GM18861 (cell line): ENCODE data around the gene C1QTNF3.
"Not testable (repeated sequence)": the region's sequence is repeated elsewhere in the genome, so short reads cannot be mapped to it uniquely, and the experiment has no call there.

Experiments
- ATAC-seq: cut with Tn5 transposase; IDR thresholded peaks from one replicate; pipeline ENCODE4 v1.9.1; 2021; ENCODE audit not compliant: unreplicated experiment

The C1QTNF3 gene

DNA sequence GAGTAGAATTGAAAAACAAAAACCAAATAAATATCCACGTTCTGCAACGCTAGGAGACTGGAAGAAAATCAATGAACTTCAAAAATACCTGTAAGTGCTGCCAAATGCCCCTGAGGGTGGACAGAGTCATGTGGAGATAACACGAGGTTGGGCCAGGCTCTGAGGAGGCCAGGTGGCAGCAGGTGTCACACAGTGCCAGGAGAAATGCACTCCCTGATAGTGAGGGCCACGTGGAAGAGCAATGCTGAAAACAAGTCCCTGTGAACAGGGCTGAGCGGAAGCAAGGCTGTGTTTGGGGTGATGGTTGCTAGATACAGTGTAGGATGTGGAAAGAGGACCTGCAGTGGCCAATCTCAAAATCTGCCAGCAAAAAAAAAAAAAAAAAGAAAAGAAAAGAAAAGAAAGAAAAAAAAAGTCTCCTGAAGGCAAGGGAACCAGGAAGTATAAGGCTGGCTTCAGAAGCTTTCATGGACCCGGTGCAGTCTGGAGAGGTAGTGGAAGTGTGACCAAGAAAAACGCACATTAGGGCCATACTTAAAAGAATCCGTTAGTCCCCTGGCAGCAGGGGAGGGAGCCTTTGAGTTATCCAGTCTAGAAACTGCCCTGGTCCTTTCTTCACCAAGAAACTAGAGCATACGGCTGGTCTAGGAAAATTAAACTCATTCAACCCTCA lies 16.8 kb downstream of the C1QTNF3 start:
- ATAC-seq = no peak

DNA sequence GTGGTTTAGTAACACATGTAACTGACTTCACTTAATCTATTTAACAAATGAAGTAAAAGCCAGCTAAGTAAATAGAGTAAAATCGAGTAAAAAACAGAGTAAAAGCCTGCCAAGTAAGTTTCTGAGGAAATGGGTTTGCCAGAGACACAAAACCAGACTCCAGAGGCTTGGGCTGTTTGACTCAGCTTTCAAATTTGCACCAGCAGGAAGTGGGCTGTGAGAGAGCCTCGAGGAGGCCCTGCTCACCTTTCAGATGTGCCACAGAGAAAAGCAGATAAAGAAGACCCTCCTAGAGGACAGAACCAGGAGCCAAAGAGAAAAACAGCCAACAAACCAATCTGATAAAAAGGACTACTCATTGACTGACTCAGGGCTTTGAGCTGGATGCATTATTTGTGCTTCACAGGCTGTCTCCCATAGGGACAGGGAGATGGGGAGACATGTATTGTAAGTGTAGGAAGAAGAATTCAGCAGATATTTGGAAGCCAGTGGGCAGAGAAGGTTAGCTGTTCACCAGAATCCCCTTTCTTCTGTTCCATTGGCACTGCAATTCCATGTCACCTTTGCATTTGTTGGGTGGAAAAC lies 20.8 kb downstream of the C1QTNF3 start:
- ATAC-seq = peak; percentile 95

DNA sequence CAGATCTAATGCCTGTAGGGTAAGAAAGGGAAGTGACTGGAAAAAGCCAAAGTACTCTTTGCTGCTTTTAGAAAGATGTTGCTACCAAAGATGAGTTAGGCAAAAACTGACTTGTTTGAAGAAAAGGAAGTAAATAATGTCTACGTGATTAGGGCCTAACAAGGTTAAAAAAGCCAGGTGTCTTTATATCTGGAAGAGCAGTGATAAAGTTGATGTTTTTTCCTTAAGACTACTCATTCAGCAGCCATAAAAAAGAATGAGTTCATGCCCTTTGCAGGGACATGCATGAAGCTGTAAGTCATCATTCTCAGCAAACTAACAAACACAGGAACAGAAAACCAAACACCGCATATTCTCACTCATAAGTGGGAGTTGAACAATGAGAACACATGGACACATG lies 21.7 kb downstream of the C1QTNF3 start:
- ATAC-seq = no peak

DNA sequence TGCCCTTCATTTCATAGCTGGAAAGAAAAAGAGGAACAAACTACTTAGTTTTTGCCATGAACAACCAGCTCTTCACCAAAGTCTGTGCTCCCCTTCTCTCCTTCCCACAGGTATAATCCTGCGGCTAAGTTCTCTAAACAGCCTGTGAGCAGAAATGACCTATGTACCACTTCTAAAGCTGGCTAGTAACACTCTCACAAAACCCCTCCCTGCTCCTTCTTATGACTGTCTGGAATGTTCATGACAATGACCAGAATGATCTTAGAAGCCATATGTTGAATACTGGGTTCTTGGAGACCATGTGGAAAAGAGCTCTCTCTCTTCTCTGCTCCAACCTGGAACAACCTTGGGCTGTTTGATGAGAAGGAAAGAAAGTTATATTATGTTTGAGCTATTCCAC lies 22.3 kb downstream of the C1QTNF3 start:
- ATAC-seq = no peak

DNA sequence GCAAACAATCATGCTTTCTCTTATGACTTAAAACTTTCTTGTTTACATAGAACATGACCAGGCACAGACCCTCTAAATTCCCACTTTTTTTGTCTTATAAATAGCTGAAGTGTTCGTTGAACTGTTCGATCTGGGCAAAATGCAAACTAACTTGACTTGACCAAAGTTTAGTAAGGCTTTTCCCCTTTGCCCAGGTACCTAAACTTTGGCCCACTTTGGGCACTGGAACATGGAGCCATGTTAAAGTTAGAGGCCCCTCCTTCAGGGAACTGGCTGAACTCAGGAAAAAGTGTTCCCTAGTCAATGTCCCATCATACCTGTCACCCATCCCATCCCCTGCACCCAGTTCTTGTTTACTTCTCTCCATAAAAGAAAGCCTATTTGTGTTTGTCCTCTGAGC lies 25.8 kb downstream of the C1QTNF3 start:
- ATAC-seq = no peak

DNA sequence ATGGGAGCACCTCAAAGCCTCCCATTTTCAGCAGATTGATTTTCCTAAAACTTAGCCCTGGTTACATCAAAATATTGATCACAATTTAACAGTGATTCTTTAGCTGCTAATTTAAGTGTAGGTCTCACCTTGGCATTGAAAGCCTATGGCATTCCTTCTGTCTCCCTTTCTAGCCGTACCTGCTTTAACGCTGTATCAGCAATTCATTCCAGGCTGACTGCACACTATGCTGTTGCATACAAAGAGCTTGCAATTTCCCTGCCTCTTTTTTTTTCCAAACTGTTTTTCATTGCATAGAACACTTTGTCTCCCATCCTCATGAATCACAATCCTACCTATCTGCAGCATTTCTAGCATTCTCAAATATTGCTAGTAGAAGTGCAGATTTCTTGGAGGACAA lies 26.3 kb downstream of the C1QTNF3 start:
- ATAC-seq = no peak

DNA sequence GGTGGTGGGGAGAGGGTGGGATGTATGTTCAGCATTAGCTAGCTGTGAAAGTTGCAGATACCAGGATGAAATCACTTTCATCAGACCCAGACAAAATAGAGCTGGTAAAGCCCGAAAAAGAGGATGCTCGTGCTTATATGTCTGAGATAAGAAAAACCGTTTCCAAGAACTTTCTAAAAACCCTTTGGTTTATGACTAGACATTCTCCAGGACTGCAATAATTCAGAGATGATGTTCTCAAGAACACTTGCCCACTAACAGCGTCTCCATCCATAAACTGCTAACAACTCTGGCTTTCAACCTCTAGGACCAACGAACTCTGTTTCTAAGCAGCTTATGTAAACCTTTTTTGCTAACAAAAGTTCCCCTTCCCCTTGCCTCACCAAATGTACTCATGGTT lies 26.8 kb downstream of the C1QTNF3 start:
- ATAC-seq = no peak

DNA sequence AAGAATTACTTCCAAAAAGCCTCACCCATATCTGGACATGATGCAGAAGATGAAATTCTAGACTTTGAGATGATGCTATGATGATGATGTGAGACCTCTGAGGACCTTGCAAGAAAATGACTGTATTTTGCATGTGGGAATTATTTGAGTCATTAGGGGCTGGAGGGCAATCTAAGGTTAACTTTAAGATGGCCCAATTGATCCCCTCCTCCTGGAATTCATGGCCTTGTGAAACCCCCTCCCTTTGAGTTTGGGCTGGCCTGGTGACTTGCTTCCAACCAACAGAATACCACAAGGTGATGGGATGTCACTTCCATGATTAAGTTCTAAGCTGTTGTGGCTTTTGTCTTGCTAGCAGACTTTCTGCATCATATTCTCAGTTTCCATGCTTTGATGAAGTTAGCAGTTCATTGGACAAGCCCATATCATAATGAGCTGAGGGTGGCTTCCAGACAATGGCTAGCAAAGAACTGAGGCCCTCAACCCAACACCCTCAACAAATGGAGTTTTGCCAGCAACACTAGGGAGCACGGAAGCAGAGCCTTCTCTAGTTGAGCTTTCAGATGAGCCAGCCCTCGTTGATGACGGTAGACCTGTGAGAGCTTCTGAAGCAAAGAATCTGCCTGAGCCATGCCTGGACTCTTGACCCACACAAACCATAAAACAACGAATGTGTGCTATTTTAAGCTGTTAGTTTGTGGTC lies 27.7 kb downstream of the C1QTNF3 start:
- ATAC-seq = no peak

DNA sequence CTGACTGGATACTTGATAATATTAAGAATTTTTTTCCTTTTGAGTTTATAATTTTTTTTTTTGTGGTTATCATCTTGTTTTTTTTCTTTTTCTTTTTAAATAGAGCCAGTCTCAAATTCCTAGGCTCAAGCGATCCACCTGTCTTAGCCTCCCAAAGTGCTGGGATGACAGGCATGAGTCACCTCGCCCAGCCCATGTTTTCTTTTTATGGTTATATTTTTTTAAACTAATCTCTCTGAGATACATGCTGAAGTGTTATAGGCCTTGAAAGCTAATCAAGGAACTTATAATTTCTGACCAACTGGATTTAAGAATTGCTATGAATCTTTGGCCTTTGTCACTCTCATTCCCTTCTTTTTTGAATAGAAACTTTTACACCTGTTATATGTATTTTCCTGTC lies 28.4 kb downstream of the C1QTNF3 start:
- no peak for ATAC-seq

DNA sequence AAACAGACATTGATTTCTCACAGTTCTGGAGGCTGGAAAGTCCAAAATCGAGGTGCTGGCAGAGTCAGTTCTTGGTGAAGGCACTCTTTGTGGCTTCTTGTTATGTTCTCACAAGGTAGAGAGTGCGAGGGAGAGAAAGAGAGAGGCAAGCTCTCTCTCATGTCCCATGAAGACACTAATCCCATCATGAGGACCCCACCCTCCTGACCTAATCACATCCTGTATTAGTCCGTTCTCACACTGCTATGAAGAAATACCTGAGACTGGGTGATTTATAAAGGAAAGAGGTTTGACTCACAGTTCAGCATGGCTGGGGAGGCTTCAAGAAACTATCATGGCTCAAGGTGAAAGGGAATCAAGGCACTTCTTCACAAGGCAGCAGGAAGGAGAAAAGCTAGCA lies 29.5 kb downstream of the C1QTNF3 start:
- no peak for ATAC-seq

DNA sequence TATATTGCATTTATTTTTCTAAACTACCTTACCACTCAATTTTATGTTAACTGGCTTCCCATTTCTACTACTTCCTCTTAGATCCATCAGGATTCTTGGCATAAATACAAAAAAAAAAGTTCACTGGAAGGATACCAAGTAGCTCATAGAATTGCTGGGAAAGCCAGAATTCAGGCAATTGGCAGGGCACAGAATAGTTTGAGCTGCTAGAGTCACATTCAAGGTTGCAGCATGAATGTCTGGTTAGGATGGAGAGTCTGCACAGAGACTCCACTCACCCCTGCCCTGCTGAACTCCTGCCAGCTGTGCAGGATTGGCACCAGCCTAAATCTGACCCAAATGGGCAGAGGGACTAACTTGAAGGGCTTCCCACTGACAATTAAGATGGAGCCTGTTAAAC lies 30.2 kb downstream of the C1QTNF3 start:
- no peak for ATAC-seq

DNA sequence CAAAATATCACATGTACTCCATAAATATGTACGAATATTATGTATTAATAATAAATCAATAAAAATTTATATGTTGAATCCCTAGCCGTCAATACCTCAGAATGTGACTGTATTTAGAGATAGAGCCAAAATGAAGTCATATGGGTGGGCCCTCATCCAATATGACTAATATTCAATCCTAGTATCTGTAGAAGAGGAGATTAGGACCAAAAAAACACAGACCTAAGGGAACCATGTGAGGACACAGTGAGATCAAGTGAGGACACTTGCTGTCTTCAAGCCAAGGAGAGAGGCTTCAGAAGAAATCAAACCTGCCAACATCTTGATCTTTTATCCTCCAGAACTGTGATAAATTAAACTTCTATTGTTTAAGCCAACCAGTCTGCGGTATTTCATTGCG lies 31.5 kb downstream of the C1QTNF3 start:
- no peak for ATAC-seq

DNA sequence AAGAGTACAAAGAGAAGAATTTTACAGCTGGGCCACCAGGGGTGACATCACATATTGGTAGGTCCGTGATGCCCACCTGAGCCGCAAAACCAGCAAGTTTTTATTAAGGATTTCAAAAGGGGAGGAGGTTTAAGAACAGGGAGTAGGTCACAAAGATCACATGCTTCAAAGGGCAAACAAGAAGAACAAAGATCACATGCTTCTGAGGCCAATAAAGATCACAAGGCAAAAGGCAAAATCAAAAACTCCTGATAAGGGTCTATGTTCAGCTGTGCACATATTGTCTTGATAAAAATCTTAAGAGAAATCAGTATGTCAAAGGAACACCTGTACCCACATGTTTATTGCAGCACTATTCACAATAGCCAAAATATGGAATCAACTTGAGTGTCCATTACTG lies 32.9 kb downstream of the C1QTNF3 start:
- ATAC-seq = not testable (repeated sequence)

DNA sequence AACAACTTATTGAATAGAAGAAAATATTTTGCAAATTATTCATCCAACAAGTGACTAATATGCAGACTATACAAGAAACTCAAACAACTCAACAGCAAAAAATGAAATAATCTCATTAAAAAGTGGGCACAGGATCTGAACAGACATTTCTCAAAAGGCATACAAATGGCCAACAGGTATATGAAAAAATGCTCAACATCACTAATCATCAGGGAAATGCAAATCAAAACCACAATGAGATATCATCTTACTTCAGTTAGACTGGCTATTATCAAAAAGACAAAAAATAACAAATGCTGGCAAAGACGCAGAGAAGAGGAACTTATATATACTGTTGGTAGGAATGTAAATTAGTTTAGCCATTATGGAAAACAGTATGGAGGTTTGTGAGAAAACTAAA lies 33.4 kb downstream of the C1QTNF3 start:
- no peak for ATAC-seq

DNA sequence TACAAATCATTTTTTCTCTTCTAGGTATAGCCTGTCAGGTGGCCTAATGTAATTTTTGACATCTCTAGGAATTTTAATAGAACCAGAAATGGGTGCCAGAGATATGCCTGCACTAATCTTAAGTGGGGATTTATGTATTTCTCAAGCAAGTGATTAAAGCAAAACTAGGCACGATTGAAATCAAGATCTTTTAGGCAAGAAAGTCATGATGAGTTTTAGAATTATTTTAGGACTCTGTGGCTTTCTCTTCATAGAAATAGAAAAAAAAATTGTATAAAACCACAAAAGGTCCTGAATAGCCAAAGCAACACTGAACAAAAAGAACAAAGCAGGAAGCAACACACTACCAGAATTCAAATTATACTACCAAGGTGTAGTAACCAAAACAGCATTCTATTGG lies 34.2 kb downstream of the C1QTNF3 start:
- no peak for ATAC-seq

DNA sequence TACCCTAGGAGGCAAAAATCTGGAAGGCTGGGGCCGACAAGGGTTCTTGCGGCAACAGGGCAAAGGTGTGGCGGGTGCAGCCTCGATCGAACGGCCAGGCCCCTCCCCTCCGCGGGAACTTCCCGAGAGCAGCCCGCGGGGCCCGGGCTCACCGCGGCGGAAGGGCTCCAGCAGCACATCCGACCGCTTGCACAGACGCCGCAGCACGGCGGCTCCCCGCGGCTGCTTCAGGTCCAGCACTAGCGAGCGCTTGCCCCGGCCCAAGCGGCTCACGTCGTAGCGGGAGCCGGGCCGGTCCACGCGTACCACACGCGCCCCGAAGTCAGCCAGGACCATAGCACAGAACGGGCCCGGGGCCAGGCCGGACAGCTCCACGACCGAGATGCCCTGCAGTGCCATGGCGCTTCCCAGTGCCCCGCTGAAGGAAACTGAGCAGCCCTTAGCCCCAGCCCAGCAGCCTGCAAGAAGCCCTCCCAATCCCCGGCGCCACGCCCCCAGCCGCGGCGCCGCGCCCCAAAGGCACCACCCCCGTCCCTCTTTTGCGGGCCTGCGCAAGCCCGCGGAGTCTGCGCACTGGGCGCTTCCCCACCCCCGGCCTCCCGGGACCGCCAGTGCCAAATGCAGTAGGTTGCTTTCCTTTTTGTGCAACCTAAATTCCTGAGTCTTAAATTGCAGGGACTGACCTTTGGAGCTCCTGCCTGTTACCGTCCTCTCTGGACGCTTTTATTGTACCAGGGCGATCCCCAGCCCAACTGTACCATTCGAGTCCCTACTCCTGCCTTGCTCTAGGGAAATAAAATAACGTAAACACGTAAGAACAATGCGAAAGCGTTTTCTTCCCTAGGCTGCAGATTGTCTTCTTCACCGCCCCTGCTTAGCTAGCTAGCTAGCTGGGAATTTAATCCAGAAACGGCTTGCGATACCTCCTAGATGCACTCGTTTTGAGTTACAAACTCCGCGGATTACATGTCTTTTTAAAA lies 35.1 kb downstream of the C1QTNF3 start, which contains the start of gene AMACR:
Gene AMACR, minus strand, starts transcription at position 430 of the 980 bp plus-strand sequence. Its CDS starts 31 bp downstream, at position 399.
- ATAC-seq = peak; percentile 79

DNA sequence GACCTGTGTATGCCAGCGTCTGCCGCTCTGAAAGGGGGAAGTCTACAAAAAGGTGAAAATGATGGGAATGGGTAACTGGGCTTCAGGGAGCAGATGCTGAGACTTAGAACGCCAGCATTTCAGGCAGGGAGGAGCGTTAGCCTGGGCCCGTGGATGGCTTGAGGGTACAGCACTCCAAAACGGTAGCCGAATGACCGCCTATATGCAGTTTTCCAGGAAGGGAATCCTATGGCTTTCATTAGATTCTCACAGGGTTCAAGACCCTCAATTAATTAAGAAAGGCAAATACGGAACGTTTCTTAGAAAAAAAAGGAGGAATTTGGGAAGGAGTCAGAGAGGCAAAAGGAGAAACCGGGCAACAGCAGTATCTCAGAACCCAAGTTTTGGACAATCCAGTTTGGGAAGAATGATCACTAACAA lies 35.8 kb downstream of the C1QTNF3 start:
- no peak for ATAC-seq

DNA sequence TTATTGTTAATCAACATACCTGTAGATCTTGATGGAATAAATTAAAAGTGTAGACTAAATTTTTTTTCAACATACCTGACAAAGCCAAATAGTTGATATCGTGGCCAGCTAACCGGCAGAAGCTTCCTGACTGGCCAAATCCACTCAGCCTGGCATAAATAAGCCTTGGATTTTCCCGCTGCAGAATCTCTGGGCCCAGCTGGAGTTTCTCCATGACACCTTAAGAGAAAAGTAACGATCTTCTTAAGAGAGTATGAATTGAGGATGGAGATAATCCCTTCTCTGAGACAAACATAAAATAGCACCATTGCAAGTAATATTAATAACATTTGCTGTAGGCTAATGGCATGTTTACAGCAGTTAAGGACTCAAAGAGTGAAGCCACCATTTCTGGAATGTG lies 37.3 kb downstream of the C1QTNF3 start:
- ATAC-seq = no peak

DNA sequence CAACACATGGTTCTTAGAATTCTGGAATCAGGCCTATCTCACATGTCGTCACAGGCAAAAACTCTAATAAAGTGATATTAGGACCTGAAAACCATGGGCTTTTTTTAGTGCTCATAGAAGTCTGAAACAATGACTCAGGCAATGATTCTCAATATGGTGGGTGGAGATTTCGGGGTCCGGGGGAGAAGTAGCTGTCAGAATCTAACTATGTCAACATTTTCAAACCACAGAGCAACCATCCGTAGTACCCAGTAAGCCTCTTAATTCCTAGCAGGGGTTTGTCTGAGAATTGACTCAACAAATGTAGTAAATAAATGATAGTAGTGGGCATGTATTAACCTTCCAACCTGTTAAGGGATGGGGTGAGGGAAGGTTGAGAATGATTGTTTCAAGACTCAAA lies 37.8 kb downstream of the C1QTNF3 start:
- no peak for ATAC-seq

DNA sequence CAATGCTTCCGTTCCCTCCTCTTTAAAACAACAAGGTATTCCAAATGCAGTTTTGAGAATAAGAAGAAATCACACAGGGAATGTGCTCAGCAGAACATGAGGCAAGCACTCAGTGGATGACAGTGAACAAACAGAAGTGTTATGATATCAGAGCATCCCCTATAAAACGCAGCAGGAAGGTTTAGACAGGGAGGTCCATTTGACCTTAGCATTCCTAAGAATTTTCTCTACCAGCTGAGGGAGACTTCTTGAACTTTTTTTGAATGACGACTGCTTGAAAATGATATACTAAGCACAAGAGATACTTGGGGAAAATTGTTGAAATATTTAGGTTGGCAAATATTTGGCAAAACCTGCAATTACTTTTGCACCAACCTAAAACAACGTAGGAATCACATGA lies 39.1 kb downstream of the C1QTNF3 start:
- ATAC-seq = no peak

DNA sequence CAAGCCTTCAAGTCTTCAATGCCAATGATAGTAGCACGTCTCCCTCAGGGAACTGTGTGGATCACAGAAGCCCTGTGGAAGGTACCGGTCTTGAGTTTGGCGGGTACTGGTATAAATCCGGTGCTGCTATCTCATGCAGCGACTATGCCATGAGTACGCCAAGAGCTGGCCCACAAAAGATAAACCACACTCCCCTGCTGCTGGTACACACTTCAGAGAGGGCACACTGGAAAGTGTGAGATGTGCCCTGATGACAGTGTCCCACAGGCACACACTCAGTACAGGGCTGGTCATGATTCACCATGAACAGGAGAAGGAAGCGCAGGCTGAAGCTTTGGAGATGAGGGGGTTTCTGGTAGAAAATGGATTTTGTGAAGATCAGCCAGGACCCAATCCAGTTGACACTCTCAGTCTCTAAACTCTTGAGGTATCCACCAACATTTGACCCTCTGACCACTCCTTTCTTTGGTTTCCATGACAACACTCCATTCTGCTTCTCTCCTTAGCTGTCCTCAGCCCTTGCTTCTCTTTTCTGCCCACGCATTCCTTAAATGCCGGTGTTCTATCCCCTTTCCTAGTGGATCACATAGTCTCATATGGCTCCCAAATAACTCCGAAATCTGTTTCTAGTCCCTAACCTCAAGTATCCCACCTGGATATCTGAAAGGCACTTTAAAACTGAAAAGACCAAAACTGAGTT lies 40.2 kb downstream of the C1QTNF3 start:
- no peak for ATAC-seq
